MG63 (cell line): ENCODE data around the gene FSIP2. TPM values are rescaled to one million over a fixed set of nuclear protein-coding genes. Genes with fewer than 3 reads are reported as not detected.

Source experiments
- DNase-seq: peaks from one replicate; pipeline ENCODE4 v3.0.0-alpha.2; 2020
- H3K27me3 ChIP-seq: fragments of 250-450 bp; sonication (Bioruptor Pico); 2 replicates; pipeline ENCODE4 v1.5.1; 2020; ENCODE audit warnings: mild to moderate bottlenecking, moderate library complexity
- H3K36me3 ChIP-seq: fragments of 250-450 bp; sonication (Bioruptor Pico); 2 replicates; pipeline ENCODE4 v1.5.1; 2020; ENCODE audit warnings: mild to moderate bottlenecking, moderate library complexity
- H3K4me3 ChIP-seq: fragments of 250-450 bp; sonication (Bioruptor Pico); 2 replicates; pipeline ENCODE4 v1.5.1; 2020; ENCODE audit warnings: mild to moderate bottlenecking, moderate library complexity
- H3K9me3 ChIP-seq: fragments of 250-450 bp; sonication (Bioruptor Pico); 2 replicates; pipeline ENCODE4 v1.5.1; 2020; ENCODE audit warnings: mild to moderate bottlenecking, moderate library complexity
- total RNA-seq: library from RNA; depleted of rRNA; stranded (reverse); fragments of >200 nt; shearing (Covaris generic); gene quantifications from 2 replicates; pipeline ENCODE4 v1.2.3, GENCODE V29; 2014; ENCODE audit warnings: low replicate concordance

FSIP2 gene
- total RNA-seq, 1 experiment from 2014 or later, result not detected

DNA sequence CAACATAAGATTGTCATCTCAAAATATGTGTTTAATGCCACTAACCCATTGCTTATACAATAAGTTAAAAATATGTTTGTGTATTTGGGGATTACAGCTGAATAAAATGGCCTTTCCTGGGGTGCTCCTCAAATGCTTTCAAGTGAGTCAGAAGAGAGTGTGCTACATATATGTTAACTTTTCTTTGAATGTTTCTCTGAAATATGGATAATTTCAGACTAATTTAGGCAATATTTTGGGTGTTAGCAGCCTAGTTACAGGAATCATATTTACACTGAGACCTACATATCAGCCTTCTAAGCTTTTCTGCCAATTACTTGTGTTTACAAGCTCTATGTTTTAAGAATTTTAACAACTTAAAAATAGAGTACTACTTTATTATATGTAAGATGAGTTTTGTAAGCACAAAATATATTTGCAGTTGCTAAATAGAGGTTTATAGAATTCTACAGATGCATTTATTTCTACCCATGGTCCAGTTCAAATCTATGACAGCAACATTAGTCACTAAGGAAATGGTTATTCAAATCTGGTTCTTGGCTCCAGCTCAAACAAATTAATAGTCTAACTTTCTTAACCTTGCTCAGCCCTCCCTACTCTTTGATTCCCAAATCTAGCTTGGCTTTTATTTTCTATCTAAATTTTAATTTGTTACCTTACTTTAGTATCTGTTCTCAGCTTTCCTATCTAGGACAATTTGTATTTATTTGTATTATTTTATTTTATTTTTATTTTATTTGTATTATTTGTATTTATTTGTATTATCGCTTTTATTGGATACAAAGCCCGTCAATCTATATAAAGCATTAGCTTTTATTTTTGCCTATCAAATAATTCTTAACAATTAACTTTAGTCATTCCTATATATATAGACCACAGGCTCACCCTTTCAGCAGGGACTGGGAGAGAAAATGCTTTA, 48.9 kb downstream of the FSIP2 start:
- no peak overlapping the region for H3K4me3 ChIP-seq
- H3K36me3 ChIP-seq, result no peaks in the 10 kb centered on the region
- H3K9me3 ChIP-seq, result no peaks in the 10 kb centered on the region
- H3K27me3 ChIP-seq, result no peaks in the 10 kb centered on the region
- DNase-seq, result no peak

DNA sequence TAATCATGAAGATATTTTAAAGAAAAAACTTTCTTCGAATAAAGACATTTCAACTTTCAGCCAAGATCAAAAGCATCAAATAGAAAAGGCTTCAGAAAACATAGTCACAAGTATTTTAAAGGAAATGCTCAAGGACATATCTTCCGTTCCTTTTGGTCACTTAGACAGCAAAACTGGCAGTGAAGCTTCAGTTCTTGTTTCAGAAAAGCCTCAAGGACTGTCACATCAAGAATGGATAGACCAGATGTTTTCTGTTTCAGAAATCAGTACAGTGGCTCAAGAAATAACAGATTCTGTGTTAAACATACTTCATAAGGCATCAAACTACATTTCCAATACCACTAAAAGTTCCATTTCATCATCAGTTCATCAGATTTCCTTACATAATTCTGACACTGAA, 51.8 kb downstream of the FSIP2 start:
- no peaks in the 10 kb centered on the region for H3K27me3 ChIP-seq
- no peaks in the 10 kb centered on the region for H3K36me3 ChIP-seq
- no peak overlapping the region for H3K4me3 ChIP-seq
- H3K9me3 ChIP-seq, result no peaks in the 10 kb centered on the region
- DNase-seq, result no peak

DNA sequence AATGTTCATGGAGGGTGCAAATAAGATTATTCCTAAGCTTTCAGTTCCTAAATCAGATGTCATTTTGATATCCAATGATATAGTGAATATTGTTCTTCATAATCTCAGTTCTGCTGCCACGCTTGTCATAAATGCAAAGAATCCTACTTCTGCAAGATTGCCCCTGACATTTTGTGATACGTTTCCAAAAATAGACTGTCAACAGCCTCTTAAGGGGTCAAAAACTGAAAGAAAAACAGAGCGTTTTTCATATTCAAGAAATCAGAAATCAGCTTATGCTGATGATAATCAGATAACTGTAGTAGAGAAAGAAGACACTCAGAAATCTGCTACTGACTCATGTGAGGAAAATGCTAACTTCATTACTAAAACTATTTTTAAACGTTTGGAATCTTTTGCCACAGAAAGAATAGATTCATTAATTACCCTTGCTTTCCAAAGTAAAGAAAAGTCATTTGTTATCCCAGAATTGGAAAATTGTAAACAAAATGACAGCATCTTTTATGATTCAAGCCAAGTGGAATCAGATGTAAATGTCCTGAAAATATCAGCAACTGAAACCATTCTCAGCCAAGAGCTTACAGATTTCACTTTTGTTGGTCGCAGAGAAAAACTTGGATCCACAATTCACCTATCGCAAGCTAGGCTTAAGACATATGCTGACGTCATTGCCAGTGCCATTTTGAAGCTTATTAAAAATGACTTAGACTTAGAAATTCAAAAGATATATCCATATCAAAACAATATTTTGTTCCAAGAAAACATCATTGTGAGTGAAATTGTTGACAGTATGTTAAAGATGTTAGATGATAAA, 55.1 kb downstream of the FSIP2 start:
- Histone ChIP-seq H3K36me3 (no peaks in the 10 kb centered on the region), H3K27me3 (no peaks in the 10 kb centered on the region), H3K9me3 (no peaks in the 10 kb centered on the region), H3K4me3 (no peak overlapping the region)
- DNase-seq, result no peak

DNA sequence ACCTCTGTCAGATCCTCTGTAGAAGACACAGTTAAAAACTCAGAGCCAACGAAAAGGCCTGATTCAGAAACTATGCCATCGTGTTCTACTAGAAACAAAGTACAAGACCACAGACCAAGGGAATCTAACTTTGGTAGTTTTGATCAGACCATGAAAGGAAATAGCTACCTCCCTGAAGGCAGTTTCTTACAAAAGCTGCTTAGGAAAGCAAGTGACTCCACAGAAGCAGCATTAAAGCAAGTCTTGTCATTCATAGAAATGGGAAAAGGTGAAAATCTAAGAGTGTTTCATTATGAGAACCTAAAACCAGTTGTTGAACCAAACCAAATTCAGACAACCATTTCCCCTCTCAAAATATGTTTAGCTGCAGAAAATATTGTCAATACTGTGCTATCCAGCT, 58.2 kb downstream of the FSIP2 start:
- H3K9me3 ChIP-seq, result no peaks in the 10 kb centered on the region
- no peaks in the 10 kb centered on the region for H3K27me3 ChIP-seq
- DNase-seq, result no peak
- H3K36me3 ChIP-seq, result no peaks in the 10 kb centered on the region
- no peak overlapping the region for H3K4me3 ChIP-seq

DNA sequence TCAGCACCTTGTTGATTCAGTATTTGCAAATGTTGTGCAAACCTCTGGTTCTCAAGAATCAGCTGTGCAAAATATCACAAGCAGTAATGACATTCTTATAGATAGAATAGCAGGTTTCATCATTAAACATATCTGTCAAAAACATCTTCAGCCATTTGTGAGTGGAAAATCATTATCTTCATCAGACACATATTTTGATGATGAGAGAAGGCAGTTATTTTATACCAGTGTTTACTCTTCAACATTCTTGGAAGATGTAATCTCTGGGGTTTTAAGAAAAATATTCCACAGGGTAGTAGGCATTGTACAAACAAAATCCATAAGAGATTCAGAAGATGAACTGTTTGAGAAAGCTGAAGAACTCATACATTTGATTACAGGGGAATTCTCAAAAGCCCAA, 64.3 kb downstream of the FSIP2 start:
- Histone ChIP-seq H3K4me3 (no peak overlapping the region), H3K9me3 (no peaks in the 10 kb centered on the region), H3K36me3 (no peaks in the 10 kb centered on the region), H3K27me3 (no peaks in the 10 kb centered on the region)
- no peak for DNase-seq

DNA sequence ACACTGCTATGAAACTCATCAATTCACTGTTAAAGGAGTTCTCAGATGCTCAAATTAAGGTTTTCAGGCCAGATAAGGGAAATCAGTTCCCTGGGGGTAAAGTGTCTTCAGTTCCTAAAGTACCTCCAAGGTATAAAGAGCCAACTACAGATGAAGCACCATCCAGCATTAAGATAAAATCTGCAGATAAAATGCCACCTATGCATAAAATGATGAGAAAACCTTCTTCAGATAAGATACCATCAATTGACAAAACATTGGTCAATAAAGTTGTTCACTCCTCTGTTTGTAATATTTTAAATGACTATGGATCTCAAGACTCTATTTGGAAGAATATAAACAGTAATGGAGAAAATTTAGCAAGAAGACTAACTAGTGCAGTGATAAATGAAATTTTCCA, 68.2 kb downstream of the FSIP2 start:
- H3K9me3 ChIP-seq, result no peaks in the 10 kb centered on the region
- DNase-seq, result no peak

DNA sequence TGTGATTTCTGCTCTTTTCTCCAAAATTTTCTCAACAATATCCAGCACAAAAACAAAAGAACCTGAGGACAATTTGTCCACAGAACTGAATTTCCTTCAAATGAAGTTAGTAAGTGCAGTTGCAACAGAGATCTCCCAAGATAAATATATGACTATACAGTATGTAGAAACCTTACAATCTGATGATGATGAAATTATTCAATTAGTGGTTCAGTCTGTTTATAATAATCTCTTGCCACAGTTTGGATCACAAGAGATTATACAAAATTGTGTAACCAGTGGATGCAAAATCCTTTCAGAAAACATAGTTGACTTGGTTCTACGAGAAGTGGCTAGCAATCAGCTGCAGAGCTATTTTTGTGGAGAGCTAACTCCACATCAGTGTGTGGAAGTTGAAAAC, 68.7 kb downstream of the FSIP2 start:
- Histone ChIP-seq H3K9me3 (no peaks in the 10 kb centered on the region), H3K36me3 (no peaks in the 10 kb centered on the region), H3K27me3 (no peaks in the 10 kb centered on the region), H3K4me3 (no peak overlapping the region)
- DNase-seq, result no peak

More for the DNA sequence above, 68.2 kb downstream of the FSIP2 start:
- Histone ChIP-seq H3K27me3 (no peaks in the 10 kb centered on the region), H3K4me3 (no peak overlapping the region), H3K36me3 (no peaks in the 10 kb centered on the region)

DNA sequence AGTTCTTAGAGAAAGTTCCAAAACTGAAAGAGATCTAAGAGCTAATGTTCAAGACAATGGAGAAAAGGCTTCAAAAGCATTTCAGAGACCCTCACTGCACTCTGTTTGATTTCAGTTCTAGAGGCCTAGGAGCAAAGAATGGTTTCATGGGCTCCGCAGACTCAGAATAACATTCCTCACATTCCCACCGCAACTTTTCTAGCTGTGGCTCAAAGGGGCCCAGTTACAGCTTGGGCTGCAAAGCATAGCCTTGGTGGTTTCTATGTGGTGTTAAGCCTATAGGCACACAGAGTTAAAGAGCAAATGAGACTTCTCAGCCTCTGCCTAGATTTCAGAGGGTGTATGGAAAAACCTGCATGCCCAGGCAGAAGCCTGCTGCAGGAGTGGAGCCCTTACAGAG, 73.0 kb downstream of the FSIP2 start:
- Histone ChIP-seq H3K36me3 (no peaks in the 10 kb centered on the region), H3K27me3 (no peaks in the 10 kb centered on the region), H3K9me3 (no peaks in the 10 kb centered on the region), H3K4me3 (no peak overlapping the region)
- DNase-seq, result no peak

DNA sequence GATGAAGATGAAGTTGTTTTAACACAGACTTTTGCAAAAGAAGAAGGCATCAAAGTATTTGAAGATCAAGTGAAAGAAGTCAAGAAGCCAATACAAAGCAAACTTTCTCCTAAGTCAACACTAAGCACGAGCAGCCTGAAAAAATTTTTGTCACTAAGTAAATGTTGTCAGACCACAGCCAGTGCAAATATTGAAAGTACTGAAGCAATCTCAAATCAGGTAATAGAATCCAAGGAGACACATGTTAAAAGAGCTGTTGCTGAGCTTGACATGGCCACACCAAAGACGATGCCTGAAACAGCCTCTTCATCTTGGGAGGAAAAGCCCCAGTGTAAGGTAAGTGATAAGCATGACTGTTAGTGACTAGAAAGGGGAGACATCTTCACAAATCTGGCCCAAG, 75.1 kb downstream of the FSIP2 start:
- Histone ChIP-seq H3K9me3 (no peaks in the 10 kb centered on the region; the same call in 1 of the 2 replicates), H3K4me3 (no peak overlapping the region), H3K36me3 (no peaks in the 10 kb centered on the region), H3K27me3 (no peaks in the 10 kb centered on the region)
- DNase-seq, result no peak

DNA sequence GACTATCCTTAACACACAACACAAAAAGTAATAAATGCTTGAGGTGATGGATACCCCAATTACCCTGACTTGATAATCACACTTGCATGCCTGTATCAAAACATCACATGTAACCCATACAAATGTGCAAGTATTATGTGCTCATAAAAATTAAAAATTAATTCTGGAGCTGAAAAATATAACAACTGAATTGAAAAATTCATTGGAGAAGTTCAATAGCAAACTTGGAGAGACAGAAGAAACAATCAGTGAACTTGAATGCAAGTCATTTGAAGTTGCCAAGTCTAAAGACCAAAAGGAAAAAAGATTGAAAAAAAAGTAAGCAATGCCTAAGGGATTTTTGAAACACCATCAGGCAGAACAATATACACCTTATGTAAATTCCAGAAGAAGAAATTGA, 79.4 kb downstream of the FSIP2 start:
- no peaks in the 10 kb centered on the region for H3K36me3 ChIP-seq
- H3K4me3 ChIP-seq, result no peak overlapping the region
- no peaks in the 10 kb centered on the region for H3K27me3 ChIP-seq
- H3K9me3 ChIP-seq, result no peaks in the 10 kb centered on the region; the same call in 1 of the 2 replicates
- DNase-seq, result no peak

DNA sequence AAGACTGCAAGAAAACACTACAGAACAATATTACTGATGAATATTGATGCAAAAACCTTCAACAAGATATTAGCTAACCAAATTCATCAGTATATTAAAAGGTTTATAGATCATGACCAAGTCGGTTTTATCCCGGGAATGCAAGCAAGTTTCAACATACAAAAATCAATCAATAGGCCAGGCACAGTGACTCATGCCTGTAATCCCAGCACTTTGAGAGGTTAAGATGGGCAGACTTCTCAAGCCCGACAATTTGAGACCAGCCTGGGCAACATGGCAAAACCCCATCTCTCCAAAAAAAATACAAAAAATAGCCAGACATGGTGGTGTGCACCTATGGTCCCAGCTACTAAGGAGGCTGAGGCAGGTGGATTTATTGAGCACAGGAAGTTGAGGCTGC, 82.9 kb downstream of the FSIP2 start:
- no peaks in the 10 kb centered on the region for H3K27me3 ChIP-seq
- no peak overlapping the region for H3K4me3 ChIP-seq
- no peaks in the 10 kb centered on the region; the same call in 1 of the 2 replicates for H3K9me3 ChIP-seq
- no peak for DNase-seq
- no peaks in the 10 kb centered on the region for H3K36me3 ChIP-seq

DNA sequence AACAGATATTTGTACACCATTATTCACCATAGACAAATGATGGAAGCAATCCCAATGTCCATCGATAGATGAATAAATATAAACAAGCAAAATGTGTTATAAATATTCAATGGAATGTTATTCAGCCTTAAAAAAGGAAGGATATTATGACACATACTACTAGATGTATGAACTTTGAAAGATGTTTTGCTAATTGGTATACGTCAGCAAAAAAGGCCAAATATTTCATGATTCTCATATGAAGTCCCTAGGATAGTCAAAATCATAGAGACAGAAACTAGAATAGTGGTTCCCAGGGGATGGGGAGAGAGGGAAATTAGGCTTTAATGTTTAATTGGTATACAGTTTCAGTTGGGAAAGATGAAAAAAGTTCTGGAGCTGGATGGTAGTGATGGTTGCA, 85.2 kb downstream of the FSIP2 start:
- Histone ChIP-seq H3K4me3 (no peak overlapping the region), H3K36me3 (no peaks in the 10 kb centered on the region), H3K27me3 (no peaks in the 10 kb centered on the region), H3K9me3 (no peaks in the 10 kb centered on the region)
- DNase-seq, result no peak

DNA sequence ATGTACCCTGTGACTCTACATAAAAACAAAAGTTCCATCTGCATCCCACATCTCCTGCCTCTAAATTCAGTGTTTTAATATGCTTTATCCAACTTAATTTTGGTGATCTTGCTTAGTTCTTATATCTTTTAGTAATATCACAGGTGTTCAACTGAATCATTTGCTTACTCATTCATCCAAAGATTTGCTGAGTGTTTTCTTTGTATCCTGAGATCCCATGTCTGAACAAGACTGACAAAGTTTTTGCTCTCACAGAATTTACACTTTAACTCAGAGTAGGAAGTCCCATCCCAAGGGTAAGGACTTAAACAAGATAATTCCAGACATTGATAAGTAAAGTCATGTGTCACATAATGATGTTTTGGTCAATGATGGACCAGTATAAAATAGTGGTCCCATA, 87.0 kb downstream of the FSIP2 start:
- H3K4me3 ChIP-seq, result no peak overlapping the region
- H3K36me3 ChIP-seq, result no peaks in the 10 kb centered on the region
- H3K27me3 ChIP-seq, result no peaks in the 10 kb centered on the region
- no peaks in the 10 kb centered on the region for H3K9me3 ChIP-seq
- DNase-seq, result no peak

DNA sequence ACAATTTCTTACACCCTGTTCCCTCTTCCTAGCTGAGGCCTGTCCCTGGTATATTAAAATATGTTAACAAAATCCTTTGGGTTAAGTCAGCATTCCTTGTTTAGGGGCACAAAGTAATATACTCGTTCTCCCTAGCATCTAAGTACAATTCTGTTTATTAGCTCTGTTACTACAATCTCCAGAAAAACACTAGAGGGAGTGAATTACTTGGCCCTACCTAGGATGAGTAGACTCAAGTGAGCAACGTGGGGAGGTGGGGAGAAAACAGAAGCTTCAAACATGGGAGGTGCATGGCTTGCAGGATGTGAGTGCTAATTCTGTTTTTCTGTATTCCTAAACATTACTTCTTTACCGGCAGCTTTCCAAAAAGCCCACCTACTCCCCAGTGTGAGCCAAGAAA, 89.7 kb downstream of the FSIP2 start:
- Histone ChIP-seq H3K9me3 (no peaks in the 10 kb centered on the region), H3K4me3 (no peak overlapping the region), H3K36me3 (no peaks in the 10 kb centered on the region), H3K27me3 (no peaks in the 10 kb centered on the region)
- DNase-seq, result no peak

DNA sequence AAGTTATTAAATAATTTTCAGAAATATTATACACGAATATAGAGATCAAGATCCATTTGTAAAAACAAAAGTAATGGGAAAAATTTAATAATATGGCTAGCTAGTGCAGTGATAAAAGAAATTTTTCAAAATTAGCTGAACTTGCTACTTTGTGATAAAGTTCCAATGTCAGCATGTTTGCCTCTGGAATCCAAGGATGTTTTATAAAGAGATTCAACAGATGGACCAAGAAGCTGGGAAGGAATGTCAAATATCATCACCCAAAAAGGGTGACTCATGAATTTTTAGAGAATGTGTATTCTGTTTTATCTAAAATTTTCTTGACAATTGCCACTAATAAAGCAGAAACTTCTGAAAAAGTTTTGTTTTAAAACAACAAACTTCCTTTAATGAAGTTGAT, 95.3 kb downstream of the FSIP2 start:
- DNase-seq, result no peak
- Histone ChIP-seq H3K4me3 (no peak overlapping the region), H3K9me3 (no peaks in the 10 kb centered on the region), H3K36me3 (no peaks in the 10 kb centered on the region), H3K27me3 (no peaks in the 10 kb centered on the region)

DNA sequence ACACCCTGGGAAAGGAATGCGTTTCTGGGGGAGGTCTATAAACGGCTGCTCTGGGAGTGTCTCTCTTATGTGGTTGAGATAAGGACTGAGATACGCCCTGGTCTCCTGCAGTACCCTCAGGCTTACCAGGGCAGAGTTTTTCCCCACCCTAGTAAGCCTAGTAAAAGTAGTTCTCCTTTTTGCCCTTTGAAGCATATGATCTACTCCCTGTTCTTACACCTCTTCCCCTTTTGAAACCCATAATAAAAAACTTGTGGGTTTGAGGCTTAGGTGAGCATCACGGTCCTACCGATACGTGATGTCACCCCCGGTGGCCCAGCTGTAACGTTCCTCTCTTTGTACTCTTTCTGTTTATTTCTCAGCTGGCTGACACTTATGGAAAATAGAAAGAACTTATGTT, 97.4 kb downstream of the FSIP2 start:
- no peak overlapping the region for H3K4me3 ChIP-seq

DNA sequence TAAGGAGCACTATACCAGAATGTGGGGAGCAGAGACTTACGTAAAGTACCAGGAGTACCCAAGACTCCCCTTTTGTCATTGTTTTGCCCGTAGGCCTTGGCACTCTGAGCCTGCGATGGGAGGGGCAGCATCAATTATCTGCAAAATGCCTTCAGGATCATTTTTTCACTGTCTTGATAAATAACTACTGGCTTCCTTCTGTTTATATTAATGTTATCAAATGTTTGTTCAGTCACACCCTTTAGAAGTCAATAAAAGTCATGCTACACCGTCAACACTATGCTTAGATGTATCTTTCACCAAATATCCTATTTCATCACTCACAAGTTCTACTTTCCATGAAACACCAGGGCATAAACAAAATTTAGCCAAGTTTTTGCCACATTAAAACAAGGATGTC, 116.3 kb downstream of the FSIP2 start:
- no peaks in the 10 kb centered on the region for H3K36me3 ChIP-seq
- H3K9me3 ChIP-seq, result no peaks in the 10 kb centered on the region
- no peaks in the 10 kb centered on the region for H3K27me3 ChIP-seq
- no peak for DNase-seq
- no peak overlapping the region for H3K4me3 ChIP-seq

More for the DNA sequence above, 97.4 kb downstream of the FSIP2 start:
- Histone ChIP-seq H3K36me3 (no peaks in the 10 kb centered on the region), H3K27me3 (no peaks in the 10 kb centered on the region), H3K9me3 (no peaks in the 10 kb centered on the region)
- no peak for DNase-seq

DNA sequence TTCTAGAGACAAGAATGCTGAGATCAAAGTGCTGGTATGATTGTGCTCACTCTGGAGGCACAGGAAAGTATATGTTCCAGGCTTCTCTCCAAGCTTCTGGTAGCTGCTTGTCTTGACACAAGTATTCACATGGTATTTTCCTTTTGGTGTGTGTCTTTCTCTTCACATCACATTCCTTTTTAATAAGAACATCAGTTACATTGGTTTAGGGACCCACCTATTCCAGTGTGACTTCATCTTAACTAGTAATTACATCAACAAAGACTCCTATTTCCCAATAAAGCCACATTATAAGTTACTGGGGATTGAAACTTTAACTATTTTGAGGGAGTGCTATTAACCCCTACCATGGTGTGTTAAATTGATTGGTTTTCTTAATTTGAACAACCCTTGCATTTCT, 119.1 kb downstream of the FSIP2 start:
- DNase-seq, result no peak
- H3K9me3 ChIP-seq, result no peaks in the 10 kb centered on the region
- no peak overlapping the region for H3K4me3 ChIP-seq
- no peaks in the 10 kb centered on the region for H3K27me3 ChIP-seq
- no peaks in the 10 kb centered on the region for H3K36me3 ChIP-seq
